Osteocyte (in vitro differentiated cells): ENCODE data around the gene NUP98. TPM values are rescaled to one million over a fixed set of nuclear protein-coding genes. Genes with fewer than 3 reads are reported as not detected.

Experiments
- DNase-seq: peaks from one replicate; pipeline ENCODE4 v3.0.0; 2021; ENCODE audit warnings: mixed read lengths; ENCODE audit not compliant: unreplicated experiment; ENCODE audit errors: extremely low spot score
- H3K27ac Mint-ChIP-seq: one replicate; pipeline ENCODE4 v1.8.0; 2021; ENCODE audit warnings: mild to moderate bottlenecking, mixed read lengths; ENCODE audit not compliant: unreplicated experiment
- H3K27me3 Mint-ChIP-seq: one replicate; pipeline ENCODE4 v1.8.0; 2021; ENCODE audit warnings: mixed read lengths; ENCODE audit not compliant: unreplicated experiment
- H3K36me3 Mint-ChIP-seq: one replicate; pipeline ENCODE4 v1.8.0; 2021; ENCODE audit warnings: mixed read lengths; ENCODE audit not compliant: unreplicated experiment
- H3K4me1 Mint-ChIP-seq: one replicate; pipeline ENCODE4 v1.8.0; 2021; ENCODE audit warnings: mixed read lengths; ENCODE audit not compliant: unreplicated experiment
- H3K4me3 Mint-ChIP-seq: one replicate; pipeline ENCODE4 v1.8.0; 2021; ENCODE audit warnings: mild to moderate bottlenecking, moderate library complexity, mixed read lengths; ENCODE audit not compliant: unreplicated experiment
- H3K9me3 Mint-ChIP-seq: one replicate; pipeline ENCODE4 v1.8.0; 2021; ENCODE audit warnings: mixed read lengths; ENCODE audit not compliant: unreplicated experiment
- long read RNA-seq: library from polyadenylated mRNA; unstranded; transcript quantifications from one replicate; pipeline ENCODE4 v2.0.0, GENCODE V29; 2021
- total RNA-seq: library from RNA; stranded (reverse); gene quantifications from 2 replicates; pipeline ENCODE4 v1.2.1, GENCODE V29; 2021
- TF ChIP-seq, protein P1 (sequence below): fragments of 200-600 bp; sonication (generic); IDR thresholded peaks from 2 replicates; pipeline ENCODE4 v1.5.0; 2021; ENCODE audit warnings: antibody characterized with exemption, mild to moderate bottlenecking, moderate library complexity

Gene NUP98
- total RNA-seq: 68.9 and 71.0 TPM in 2 replicates
- long read RNA-seq, transcript NUP98-204 (20 exons, 3,923 nt): major isoform, 23 of 105 reads
- long read RNA-seq, partial matches to known transcripts: 61 of 105 reads
- long read RNA-seq, other reads (novel, unspliced or antisense): 17 of 105 reads

DNA sequence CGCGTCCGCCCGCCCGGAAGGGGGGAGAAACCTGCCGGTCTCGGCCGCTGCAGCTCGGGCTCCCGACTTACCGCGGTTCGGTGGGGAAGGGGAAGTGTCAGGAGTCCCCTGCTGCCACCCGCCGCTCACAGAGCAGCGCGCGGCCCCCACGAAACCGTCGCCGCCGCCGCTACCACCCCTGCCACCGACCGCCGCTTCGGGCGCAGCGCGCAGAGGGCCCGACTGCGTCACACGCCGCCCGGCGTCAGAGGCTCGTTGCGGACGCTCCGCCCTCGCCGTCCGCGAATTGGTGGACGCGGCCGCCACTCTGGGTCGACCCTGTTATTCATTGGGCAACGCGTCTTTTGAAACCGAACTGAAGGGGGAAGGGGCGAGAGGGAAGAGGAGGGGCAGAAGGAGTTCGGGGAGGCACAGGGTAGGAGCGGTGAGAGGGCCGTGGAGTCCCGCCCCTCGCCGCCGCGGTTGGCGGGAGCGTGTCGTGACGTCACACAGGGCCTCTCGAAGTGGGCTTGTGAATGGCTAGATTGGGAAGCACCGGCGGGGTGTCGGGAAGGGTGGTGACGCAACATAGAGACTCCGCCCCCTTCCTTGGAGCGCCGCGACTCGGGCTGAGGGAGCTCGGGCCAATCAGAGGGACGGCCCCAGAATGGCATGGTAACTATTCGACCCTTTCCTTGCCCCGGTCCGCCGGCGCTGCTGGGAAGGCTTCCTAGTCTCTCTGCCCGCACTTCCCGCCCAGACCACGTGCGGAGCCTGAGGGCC, at the start of gene NUP98:
Gene NUP98 (minus strand): TSS at position 226 of the 762 bp plus-strand sequence. CDS start 15,437 bp downstream, outside the sequence.
- Mint-ChIP-seq H3K27me3 (no peaks in the 10 kb centered on the region), H3K27ac (peak within 1 kb of the TSS; percentile 98), H3K4me3 (peak within 1 kb of the TSS; percentile 90), H3K9me3 (no peaks in the 10 kb centered on the region), H3K4me1 (peaks cover 28% of the 10 kb centered on the region), H3K36me3 (peaks cover 5% of the 10 kb centered on the region)
- peak; percentile 100 for DNase-seq
- TF ChIP-seq, protein P1, sequence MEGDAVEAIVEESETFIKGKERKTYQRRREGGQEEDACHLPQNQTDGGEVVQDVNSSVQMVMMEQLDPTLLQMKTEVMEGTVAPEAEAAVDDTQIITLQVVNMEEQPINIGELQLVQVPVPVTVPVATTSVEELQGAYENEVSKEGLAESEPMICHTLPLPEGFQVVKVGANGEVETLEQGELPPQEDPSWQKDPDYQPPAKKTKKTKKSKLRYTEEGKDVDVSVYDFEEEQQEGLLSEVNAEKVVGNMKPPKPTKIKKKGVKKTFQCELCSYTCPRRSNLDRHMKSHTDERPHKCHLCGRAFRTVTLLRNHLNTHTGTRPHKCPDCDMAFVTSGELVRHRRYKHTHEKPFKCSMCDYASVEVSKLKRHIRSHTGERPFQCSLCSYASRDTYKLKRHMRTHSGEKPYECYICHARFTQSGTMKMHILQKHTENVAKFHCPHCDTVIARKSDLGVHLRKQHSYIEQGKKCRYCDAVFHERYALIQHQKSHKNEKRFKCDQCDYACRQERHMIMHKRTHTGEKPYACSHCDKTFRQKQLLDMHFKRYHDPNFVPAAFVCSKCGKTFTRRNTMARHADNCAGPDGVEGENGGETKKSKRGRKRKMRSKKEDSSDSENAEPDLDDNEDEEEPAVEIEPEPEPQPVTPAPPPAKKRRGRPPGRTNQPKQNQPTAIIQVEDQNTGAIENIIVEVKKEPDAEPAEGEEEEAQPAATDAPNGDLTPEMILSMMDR: no peak

GRCh38 chr11:3845670-3846069, 48.3 kb upstream of the NUP98 start:
- no peak for DNase-seq
- H3K27me3 Mint-ChIP-seq: peaks cover 4% of the 10 kb centered on the region
- TF ChIP-seq, protein P1: no peak
- no peak overlapping the region for H3K27ac Mint-ChIP-seq
- H3K9me3 Mint-ChIP-seq: no peaks in the 10 kb centered on the region
- no peak overlapping the region for H3K4me3 Mint-ChIP-seq
- H3K36me3 Mint-ChIP-seq: no peaks in the 10 kb centered on the region
- peaks cover 4% of the 10 kb centered on the region for H3K4me1 Mint-ChIP-seq

DNA sequence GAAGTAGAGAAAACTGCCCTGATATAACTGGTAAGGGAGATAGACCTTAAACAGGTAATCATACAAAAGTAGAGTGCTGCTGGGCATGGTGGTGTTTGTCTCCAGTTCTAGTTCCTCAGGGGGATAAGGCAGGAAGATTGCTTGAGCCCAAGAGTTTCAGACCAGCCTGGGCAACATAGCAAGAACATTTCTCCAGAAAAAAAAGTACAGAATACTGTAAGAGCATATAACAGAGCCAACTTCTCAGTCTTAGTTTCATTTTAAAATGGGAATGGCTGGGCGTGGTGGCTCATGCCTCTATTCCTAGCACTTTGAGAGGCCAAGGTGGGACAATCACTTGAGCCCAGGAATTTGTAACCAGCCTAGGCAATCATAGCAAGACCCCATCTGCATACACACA, 47.9 kb upstream of the NUP98 start:
- Mint-ChIP-seq H3K4me3 (no peak overlapping the region), H3K27me3 (peaks cover 4% of the 10 kb centered on the region), H3K36me3 (no peaks in the 10 kb centered on the region), H3K27ac (no peak overlapping the region), H3K4me1 (peaks cover 4% of the 10 kb centered on the region), H3K9me3 (no peaks in the 10 kb centered on the region)
- no peak for DNase-seq
- TF ChIP-seq, protein P1: no peak

DNA sequence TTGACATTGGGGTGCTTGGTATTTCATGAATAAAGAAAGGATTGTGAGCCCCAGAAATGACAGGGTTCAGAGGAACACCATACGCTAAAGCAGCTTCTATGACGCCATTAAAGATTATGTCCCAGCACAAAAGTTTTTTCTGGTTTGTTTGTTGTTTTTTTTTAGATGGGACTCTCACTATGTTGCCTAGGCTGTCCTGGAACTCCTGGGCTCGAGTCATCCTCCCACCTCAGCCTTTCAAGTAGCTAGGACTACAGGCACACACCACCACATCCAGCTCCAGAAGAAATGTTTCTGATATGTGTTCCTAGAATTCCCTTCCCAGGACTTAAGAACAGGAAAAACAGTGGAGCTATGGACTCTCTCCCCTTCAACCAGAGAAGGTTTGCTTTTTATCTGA, 46.0 kb upstream of the NUP98 start:
- TF ChIP-seq, protein P1: no peak
- no peak for DNase-seq
- peaks cover 20% of the 10 kb centered on the region for H3K4me1 Mint-ChIP-seq
- no peaks in the 10 kb centered on the region for H3K36me3 Mint-ChIP-seq
- H3K9me3 Mint-ChIP-seq: no peaks in the 10 kb centered on the region
- H3K27me3 Mint-ChIP-seq: peaks cover 4% of the 10 kb centered on the region
- H3K27ac Mint-ChIP-seq: no peak overlapping the region
- H3K4me3 Mint-ChIP-seq: no peak overlapping the region
